Erythroblast (primary cell): ENCODE measurements around the gene MRPL11.
"Not testable (repeated sequence)": the region's sequence is repeated elsewhere in the genome, so short reads cannot be mapped to it uniquely, and the experiment has no call there.

Experiments
- DNase-seq, 2 experiments: peaks; one replicate each; lab custom pipeline; 2025; lab: John Stamatoyannopoulos, UW
- GATA1 ChIP-seq: IDR thresholded peaks from 2 replicates; pipeline ENCODE4 v1.6.1; 2011; ENCODE audit warnings: low read depth, mild to moderate bottlenecking, control low read depth, low read length, moderate library complexity
- POLR2A ChIP-seq: IDR thresholded peaks from 2 replicates; pipeline ENCODE4 v1.6.1; 2011; ENCODE audit warnings: mild to moderate bottlenecking, low read length

MRPL11 gene

DNA sequence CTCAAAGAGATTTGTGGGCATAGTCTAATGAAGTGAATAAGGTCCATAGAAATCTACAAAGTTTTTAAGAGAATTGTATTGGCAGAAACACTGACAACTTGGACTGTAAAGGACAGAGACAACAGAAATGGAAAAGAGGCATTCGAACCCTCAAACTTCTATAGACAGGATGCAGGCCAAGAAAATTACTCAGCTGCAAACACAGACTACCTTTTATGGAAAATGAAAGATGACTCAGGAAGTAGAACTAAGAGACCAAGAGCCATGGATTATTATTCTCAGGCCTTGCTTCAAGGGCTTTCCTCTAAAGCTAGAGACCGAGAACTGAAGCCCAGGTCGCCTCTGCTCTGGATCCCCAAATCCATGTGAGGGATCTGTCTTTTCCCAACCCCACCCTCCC is 24.3 kb upstream of the MRPL11 start:
- no peak for DNase-seq
- TF ChIP-seq GATA1, result no peak
- no peak for TF ChIP-seq POLR2A

DNA sequence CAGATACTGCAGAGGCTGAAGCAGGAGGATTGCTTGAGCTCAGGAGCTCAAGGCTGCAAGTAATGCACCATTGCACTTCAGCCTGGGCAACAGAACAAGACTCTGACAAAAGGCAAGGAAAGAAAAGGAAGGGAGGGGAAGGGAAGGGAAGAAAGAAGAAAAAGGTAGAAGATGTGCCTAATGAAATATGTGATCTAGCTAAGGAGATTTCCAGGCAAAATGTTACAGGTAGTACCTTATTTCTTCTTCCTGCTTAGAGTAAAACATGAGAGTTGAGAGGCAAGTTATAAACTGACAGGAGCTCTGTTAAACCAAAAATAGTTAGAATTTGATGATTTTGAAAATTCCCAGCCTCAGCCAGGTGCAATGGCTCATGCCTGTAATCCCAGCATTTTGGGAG is 23.4 kb upstream of the MRPL11 start:
- DNase-seq, result no peak
- TF ChIP-seq POLR2A (no peak), GATA1 (no peak)

DNA sequence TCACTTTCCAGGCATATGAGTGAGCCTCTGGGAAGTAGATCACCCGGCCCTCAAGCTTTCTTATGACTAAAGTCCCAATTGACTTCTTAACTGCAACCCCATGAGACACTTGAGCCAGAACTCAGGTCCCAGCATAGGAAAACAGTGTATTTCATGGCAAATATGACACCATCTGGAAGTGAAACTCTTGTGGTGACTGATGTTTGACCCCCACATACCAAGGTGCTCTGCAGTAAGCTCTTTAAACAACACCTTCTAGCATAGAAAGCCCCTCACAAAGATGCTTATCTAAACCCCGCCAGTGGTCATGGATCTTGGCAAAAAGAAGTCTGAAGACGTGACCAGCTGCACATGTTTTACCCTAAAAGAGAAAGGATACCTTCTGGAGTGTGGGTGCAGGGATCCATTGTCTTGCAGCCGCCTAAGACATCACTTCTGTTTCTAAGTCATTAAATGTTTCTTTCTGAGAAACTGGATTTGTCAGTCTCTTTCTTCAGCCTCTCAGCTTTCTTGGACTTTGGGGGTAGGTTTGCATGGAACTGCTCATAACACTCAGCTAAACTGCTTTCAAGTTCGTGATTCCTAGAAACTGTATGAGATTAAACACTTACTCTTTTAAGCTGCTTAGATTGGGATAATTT is 20.6 kb upstream of the MRPL11 start:
- TF ChIP-seq GATA1 (no peak), POLR2A (no peak)
- DNase-seq, result no peak

DNA sequence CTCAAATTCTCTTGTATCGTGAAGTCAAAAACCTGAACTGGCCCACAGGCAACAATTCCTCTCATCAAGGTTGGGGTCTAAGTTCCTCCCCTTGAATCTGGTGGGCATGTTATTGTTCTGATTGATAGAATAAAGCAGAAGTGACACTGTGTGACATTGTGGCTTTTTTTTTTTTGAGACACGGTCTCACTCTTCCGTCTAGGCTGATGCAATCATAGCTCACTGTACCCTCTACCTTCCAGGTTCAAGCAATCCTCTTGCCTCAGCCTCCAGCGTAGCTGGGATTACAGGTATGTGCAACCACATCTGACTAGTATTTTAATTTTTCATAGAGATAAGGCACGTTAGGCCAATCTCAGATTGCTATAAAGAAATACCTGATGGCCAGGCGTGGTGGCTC is 19.2 kb upstream of the MRPL11 start:
- no peak for DNase-seq
- TF ChIP-seq GATA1 (no peak), POLR2A (no peak)

DNA sequence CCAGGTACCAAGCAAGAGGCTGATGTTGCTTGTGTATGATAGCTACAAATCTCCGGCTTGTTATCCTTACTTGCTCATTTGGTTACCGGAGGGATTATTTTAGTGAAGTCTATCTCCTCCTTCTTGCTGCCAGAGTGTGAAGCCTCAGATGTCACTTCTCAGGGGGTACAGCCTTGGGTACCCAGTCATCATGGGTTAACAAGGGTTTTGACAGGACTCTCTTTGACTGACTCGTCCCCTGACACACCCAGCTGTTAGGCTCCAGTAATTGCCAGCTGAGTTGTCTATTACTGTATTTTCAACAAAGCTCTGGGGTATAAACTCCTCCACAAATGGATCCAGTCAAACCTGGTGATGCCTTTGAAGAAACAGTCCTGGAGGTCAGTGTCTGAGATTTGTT is 16.2 kb upstream of the MRPL11 start:
- no peak for DNase-seq
- TF ChIP-seq GATA1 (no peak), POLR2A (no peak)

DNA sequence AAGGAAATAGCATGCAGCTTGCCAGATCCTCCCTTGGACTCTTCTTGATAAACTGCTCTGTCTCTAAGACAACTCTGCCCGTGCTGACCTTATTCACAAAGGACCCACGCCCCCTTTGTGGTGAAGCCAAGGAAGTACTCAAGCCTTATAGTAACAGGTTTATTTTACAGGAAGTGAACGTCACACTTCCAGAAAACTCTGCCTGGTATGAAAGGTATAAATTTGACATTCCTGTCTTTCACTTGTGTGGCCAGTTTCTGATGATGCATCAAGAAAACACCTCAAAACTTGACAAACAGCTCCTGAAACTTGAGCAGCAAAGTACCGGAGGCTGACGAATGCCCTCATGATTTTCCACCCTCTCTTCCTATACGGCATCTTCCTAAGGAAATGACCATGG is 15.6 kb upstream of the MRPL11 start:
- no peak for DNase-seq
- TF ChIP-seq POLR2A (no peak), GATA1 (no peak)

DNA sequence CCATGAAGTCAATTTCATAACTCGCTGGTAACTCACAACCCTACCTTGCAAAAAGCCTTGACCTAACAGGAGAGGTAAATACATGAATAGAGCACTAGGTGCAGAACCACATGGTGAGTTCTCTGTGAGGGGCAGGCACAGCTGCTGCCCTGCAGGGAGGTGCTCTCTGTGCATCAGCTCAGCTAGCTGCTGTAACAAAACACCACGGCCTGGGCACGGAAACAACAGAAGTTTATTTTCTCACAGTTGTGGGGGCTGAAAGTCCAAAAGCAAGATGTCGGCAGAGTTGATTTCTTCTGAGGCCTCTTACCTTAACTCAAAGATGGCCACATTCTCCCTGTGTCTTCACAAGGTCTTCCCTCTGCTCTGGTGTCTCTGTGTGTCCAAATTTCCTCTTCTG is 13.0 kb upstream of the MRPL11 start:
- TF ChIP-seq GATA1 (no peak), POLR2A (no peak)
- no peak for DNase-seq

DNA sequence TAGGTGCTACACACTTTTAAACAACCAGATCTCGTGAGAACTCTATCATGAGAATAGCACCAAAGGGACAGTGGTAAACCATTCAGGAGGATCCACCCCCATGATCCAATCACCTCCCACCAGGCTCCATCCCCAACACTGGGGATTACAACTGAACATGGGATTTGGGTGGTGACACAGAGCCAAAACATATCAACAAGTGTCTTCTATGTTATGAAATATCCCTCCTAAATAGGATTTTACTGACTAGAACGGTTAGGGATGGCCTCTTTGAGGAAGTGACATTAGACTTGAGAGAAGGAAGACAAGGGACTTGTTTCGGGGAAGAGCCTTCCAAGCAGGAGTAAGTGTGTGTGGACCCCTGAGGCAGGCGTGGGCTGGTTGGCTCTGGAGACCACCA is 11.9 kb upstream of the MRPL11 start:
- no peak for DNase-seq
- TF ChIP-seq GATA1 (no peak), POLR2A (no peak)

DNA sequence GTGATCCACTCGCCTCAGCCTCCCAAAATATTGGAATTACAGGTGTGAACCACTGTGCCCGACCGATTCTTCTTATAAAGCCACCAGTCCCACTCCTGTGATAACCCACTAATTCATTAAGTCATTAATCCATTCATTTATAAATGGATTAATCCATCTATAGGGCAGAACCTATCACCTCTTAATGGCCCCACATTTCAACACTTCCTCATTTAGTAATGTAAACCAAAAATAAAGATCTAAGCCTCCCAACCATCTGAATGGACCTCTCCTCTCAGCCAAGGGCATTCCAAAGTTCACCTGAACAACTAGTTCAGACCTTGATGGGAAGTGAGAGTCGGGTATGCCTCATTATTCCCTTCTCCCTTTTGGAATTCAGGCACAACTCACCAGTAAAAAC is 9.9 kb upstream of the MRPL11 start:
- TF ChIP-seq GATA1 (no peak), POLR2A (no peak)
- DNase-seq, result no peak

DNA sequence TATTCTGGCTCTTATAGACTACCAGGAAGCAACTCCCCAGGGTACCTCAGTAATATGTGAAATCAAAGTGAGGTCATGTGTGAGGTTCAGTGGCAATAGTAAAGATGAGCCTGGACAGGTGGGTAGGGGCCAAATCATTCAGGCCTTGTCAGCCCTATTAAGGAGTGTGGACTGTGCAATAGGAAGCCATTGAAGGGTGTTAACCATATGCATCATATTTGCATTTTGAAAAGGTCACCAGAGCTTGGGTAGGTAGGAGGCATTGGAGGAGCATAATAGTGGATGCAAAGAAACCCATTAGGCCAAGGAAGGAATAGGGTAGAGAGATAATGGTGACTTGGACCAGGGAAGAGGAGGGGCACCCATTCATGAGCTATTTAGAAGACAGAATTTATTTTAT is 8.4 kb upstream of the MRPL11 start:
- no peak for DNase-seq
- TF ChIP-seq GATA1 (no peak), POLR2A (no peak)

DNA sequence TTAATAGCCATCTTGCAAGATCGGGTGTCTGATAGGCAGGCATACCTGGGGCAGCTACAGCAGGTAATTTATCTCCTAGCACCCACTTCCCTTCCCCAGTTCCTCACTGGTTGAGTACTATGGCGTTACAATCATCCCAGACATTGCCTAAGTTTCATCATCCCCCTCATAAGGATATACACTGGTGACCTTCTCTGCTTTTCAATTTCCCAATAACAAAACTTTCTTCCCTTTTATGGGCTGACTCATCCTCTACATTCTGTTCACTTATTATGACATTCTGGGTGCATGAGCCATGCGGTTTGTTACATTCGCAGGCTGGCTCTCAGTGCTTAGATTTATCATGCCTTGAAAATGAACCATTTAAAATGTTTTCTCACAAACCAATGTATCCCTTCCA is 5.0 kb upstream of the MRPL11 start:
- TF ChIP-seq GATA1, result no peak
- TF ChIP-seq POLR2A, result no peak
- DNase-seq, result no peak

DNA sequence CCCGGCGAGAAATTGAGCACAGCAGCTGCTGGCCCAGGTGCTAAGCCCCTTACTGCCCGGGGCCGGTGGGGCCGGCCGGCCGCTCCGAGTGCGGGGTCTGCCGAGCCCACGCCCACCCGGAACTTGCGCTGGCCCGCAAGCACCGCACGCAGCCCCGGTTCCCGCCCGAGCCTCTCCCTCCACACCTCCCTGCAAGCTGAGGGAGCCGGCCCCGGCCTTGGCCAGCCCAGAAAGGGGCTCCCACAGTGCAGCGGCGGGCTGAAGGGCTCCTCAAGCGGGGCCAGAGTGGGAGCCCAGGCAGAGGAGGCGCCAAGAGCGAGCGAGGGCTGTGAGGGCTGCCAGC is 2.3 kb upstream of the MRPL11 start:
- DNase-seq, result not testable (repeated sequence)

DNA sequence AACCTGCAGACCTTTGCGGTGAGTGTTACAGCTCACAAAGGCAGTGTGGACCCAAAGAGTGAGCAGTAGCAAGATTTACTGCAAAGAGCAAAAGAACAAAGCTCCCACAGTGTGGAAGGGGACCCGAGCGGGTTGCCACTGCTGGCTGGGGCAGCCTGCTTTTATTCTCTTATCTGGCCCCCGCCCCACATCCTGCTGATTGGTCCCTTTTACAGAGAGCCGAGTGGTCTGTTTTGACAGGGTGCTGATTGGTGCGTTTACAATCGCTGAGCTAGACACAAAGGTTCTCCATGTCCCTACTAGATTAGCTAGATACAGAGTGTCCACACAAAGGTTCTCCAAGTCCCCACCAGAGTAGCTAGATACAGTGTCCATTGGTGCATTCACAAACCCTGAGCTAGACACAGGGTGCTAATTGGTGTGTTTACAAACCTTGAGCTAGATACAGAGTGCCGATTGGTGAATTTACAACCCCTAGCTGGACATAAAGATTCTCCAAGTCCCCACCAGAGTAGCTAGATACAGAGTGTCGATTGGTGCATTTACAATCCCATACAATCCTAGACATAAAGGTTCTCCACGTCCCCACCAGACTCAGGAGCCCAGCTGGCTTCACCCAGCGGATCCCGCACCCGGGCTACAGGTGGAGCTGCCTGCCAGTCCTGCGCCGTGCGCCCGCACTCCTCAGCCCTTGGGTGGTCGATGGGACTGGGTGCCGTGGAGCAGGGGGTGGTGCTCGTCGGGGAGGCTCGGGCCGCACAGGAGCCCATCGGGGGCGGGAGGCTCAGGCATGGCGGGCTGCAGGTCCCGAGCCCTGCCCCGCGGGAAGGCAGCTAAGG is 1.7 kb upstream of the MRPL11 start:
- DNase-seq, result not testable (repeated sequence)

DNA sequence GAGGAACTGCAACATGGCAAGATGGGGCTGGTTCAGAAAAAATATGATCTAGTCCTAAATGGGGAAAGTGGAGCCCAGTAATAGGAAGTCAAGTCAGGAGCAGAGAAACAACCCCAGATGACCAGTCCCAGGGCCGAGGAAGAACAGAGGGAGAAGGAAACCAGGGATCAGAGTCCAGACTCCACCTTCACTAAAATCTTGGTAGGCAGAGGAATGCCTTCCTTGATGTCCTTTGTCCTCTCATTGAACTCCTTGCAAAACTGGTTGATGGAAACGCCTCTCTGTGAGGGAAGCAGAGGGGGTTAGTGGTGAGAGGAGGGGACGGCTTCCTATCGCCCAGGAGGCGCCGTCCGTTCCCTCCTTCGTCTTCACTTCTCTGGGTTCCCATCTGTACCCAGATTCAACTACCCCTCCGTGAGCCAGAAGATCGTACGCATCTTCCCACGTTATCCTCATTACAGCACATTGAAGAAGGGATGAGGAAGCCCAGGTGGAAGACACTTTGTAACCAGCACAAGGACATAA is 607 bp downstream of the MRPL11 start:
- no peak for DNase-seq
- TF ChIP-seq POLR2A, result no peak

DNA sequence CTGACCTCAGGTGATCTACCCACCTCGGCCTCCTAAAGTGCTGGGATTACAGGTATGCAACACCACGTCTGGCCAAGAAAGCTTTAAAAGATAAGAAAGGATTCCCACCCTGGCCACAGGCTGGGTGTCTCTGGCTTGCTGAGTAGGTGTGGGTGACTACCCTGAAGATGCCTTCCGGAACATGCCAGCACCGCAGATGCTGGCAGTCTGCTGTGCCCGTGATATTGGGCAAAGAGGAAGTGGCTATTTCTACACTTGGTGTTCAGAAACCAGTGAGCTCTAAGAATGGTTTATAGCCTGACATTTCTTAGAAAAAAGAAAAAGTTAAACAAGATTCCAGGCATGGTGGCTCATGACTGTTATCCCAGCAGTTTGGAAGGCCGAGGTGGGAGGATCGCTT is 6.1 kb downstream of the MRPL11 start:
- no peak for DNase-seq
- TF ChIP-seq POLR2A (no peak), GATA1 (no peak)

DNA sequence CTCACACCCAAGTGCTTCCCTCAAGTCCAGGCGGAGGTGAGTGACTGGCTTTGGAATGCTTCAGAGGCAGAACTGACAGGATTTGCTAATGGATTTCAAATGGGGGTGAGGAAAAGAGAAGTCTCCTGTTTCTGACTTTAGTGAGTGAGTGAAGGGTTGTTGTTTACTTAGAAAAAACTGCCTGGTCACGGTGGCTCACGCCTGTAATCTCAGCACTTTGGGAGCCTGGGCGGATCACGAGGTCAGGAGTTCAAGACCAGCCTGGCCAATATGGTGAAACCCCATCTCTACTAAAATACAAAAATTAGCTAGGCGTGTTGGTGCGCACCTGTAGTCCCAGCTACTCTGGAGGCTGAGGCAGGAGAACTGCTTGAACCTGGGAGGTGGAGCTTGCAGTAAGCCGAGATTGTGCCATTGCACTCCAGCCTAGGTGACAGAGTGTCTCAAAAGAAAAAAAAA is 6.7 kb downstream of the MRPL11 start:
- DNase-seq, result peak in 1 of 2 experiments; percentile 19

DNA sequence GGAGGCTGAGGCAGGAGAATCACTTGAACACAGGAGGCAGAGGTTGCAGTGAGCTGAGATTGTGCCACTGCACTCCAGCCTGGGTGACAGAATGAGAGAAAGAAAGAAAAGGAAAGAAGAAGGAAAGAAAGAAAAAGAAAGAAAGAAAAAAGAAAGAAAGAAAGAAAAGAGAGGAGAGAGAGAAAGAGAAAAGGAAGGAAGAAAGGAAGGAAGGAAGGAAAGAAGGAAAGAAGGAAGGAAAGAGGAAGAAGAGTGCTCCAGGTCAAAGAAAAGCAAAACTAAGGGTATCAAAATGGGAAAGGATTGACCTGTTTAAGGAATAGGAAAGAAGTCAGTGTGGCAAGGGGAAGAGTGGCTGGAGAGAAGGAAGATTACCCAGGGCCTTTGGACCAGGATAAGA is 7.4 kb downstream of the MRPL11 start:
- DNase-seq, result not testable (repeated sequence)
